HepG2 (cell line): ENCODE data around the gene APOC3. TPM values are rescaled to one million over a fixed set of nuclear protein-coding genes. Genes with fewer than 3 reads are reported as not detected.

ENCODE experiments used
- FOXA3 ChIP-seq: IDR thresholded peaks from 2 replicates; pipeline ENCODE4 v1.6.1; 2016; ENCODE audit warnings: missing genetic modification reagents, missing compliant biosample characterization
- GABPA ChIP-seq, 2 experiments: IDR thresholded peaks; 2 replicates each; pipeline ENCODE4 v1.6.1; 2011 to 2016; ENCODE audit warnings: low read depth in 2 of 2, low read length in 1 of 2, missing biosample characterization in 1 of 2, missing genetic modification characterization in 1 of 2
- GATAD1 ChIP-seq: IDR thresholded peaks from 2 replicates; pipeline ENCODE4 v1.6.1; 2016; ENCODE audit warnings: missing genetic modification reagents, missing compliant biosample characterization
- GFI1 ChIP-seq: sonication (generic); formaldehyde crosslinking; IDR thresholded peaks from 2 replicates; pipeline ENCODE4 v1.5.0; 2020; ENCODE audit warnings: missing genetic modification reagents, mild to moderate bottlenecking, borderline replicate concordance
- HNF4A ChIP-seq: sonication (generic); formaldehyde crosslinking; IDR thresholded peaks from 2 replicates; pipeline ENCODE4 v1.4.0; 2020; ENCODE audit warnings: missing genetic modification reagents
- MED1 ChIP-seq: sonication (generic); formaldehyde crosslinking; IDR thresholded peaks from 2 replicates; pipeline ENCODE4 v1.4.0; 2020; ENCODE audit warnings: missing genetic modification reagents
- MTF2 ChIP-seq: sonication (generic); formaldehyde crosslinking; IDR thresholded peaks from 2 replicates; pipeline ENCODE4 v1.5.0; 2020; ENCODE audit warnings: missing genetic modification reagents, borderline replicate concordance
- MXI1 ChIP-seq: IDR thresholded peaks from 3 replicates; pipeline ENCODE4 v1.6.1; 2012; ENCODE audit warnings: low read depth, low read length, inconsistent platforms, borderline replicate concordance
- PCBP2 ChIP-seq: fragments of 200-400 bp; formaldehyde crosslinking; optimal IDR thresholded peaks from 2 replicates; pipeline ENCODE3; 2018; ENCODE audit warnings: low read length, low read depth; ENCODE audit not compliant: poor library complexity, severe bottlenecking
- TBX3 ChIP-seq: fragments of 450-650 bp; IDR thresholded peaks from 2 replicates; pipeline ENCODE4 v1.6.1; 2017; ENCODE audit warnings: antibody characterized with exemption, mild to moderate bottlenecking, inconsistent platforms, borderline replicate concordance
- THAP11 ChIP-seq: IDR thresholded peaks from 2 replicates; pipeline ENCODE4 v1.6.1; 2016; ENCODE audit warnings: missing biosample characterization, missing genetic modification reagents
- ZMYM2 ChIP-seq: sonication (generic); formaldehyde crosslinking; IDR thresholded peaks from 2 replicates; pipeline ENCODE4 v1.8.0; 2022; ENCODE audit warnings: mild to moderate bottlenecking, missing genetic modification reagents
- ZNF251 ChIP-seq: sonication (generic); formaldehyde crosslinking; IDR thresholded peaks from 2 replicates; pipeline ENCODE4 v1.9.0; 2021; ENCODE audit warnings: mild to moderate bottlenecking, missing genetic modification reagents
- ZNF329 ChIP-seq: sonication (generic); formaldehyde crosslinking; IDR thresholded peaks from 2 replicates; pipeline ENCODE4 v1.9.0; 2021; ENCODE audit warnings: low read depth, mild to moderate bottlenecking, missing genetic modification reagents
- ZNF335 ChIP-seq: sonication (generic); formaldehyde crosslinking; IDR thresholded peaks from 2 replicates; pipeline ENCODE4 v1.4.0; 2020; ENCODE audit warnings: missing genetic modification reagents
- ZNF564 ChIP-seq: sonication (generic); formaldehyde crosslinking; IDR thresholded peaks from 2 replicates; pipeline ENCODE4 v1.8.1; 2023; ENCODE audit warnings: mild to moderate bottlenecking, missing genetic modification reagents
- ZNF615 ChIP-seq: sonication (generic); formaldehyde crosslinking; IDR thresholded peaks from 2 replicates; pipeline ENCODE4 v1.5.0; 2020; ENCODE audit warnings: mild to moderate bottlenecking, missing genetic modification reagents, borderline replicate concordance
- polyA plus RNA-seq, 8 experiments: library from polyadenylated mRNA; depleted of rRNA in 3 of 8; stranded (reverse) in 7 of 8; unstranded in 1 of 8; fragments of >200 nt; fragmentation: Illumina TruSeq in 4 of 8; extraction: Trizol in 4 of 8; gene quantifications; 2 replicates each; pipeline versions ENCODE4 v1.2.1 to v1.2.3, GENCODE V29; 2011 to 2016; ENCODE audit warnings: low read depth in 4 of 8, missing spikeins in 1 of 8, mixed read lengths in 1 of 8; ENCODE audit not compliant: insufficient read depth in 1 of 8
- total RNA-seq, 5 experiments: library from RNA; depleted of rRNA; stranded (reverse); fragments of >200 nt; fragmentation: Illumina TruSeq; extraction: Trizol; gene quantifications; 2 replicates each; pipeline ENCODE4 v1.2.3, GENCODE V29; 2016; ENCODE audit warnings: low read depth in 1 of 5
- TF ChIP-seq, protein P1 (sequence below): sonication (generic); formaldehyde crosslinking; IDR thresholded peaks from 2 replicates; pipeline ENCODE4 v1.8.1; 2022; ENCODE audit warnings: low read depth, mild to moderate bottlenecking, missing genetic modification reagents
- TF ChIP-seq, protein P2 (sequence below): sonication (generic); formaldehyde crosslinking; IDR thresholded peaks from 2 replicates; pipeline ENCODE4 v1.4.0; 2020; ENCODE audit warnings: mild to moderate bottlenecking, missing genetic modification reagents
- TF ChIP-seq, protein P3 (sequence below): sonication (generic); formaldehyde crosslinking; IDR thresholded peaks from 2 replicates; pipeline ENCODE4 v1.9.0; 2022; ENCODE audit warnings: low read depth, missing genetic modification reagents
- TF ChIP-seq, protein P4 (sequence below): IDR thresholded peaks from 2 replicates; pipeline ENCODE4 v1.6.1; 2016; ENCODE audit warnings: low read depth, borderline replicate concordance
- TF ChIP-seq, protein P5 (sequence below): sonication (generic); formaldehyde crosslinking; conservative IDR thresholded peaks from 2 replicates; pipeline ENCODE4 v1.4.0; 2020; ENCODE audit warnings: missing genetic modification reagents

Gene APOC3
- total and polyA plus RNA-seq, 2 of the 13 experiments (the other 11 are each of a cell fraction or from before 2014, with no cell fraction given), result 314 to 687 TPM

GRCh38 chr11:116813781-116814471 is 15.8 kb upstream of the APOC3 start (continued):
- TF ChIP-seq, protein P1, sequence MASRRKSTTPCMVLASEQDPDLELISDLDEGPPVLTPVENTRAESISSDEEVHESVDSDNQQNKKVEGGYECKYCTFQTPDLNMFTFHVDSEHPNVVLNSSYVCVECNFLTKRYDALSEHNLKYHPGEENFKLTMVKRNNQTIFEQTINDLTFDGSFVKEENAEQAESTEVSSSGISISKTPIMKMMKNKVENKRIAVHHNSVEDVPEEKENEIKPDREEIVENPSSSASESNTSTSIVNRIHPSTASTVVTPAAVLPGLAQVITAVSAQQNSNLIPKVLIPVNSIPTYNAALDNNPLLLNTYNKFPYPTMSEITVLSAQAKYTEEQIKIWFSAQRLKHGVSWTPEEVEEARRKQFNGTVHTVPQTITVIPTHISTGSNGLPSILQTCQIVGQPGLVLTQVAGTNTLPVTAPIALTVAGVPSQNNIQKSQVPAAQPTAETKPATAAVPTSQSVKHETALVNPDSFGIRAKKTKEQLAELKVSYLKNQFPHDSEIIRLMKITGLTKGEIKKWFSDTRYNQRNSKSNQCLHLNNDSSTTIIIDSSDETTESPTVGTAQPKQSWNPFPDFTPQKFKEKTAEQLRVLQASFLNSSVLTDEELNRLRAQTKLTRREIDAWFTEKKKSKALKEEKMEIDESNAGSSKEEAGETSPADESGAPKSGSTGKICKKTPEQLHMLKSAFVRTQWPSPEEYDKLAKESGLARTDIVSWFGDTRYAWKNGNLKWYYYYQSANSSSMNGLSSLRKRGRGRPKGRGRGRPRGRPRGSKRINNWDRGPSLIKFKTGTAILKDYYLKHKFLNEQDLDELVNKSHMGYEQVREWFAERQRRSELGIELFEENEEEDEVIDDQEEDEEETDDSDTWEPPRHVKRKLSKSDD (CRISPR knock-in tag), result 0 out of 2 replicates have a peak, but pooled peaks have one; percentile 43
- TF ChIP-seq FOXA3 (CRISPR knock-in tag) (peak; percentile 56), GATAD1 (CRISPR knock-in tag) (no peak), GFI1 (peak; percentile 32; the same call in 1 of the 2 replicates), ZNF564 (CRISPR knock-in tag) (no peak), MXI1 (no peak), MTF2 (CRISPR knock-in tag) (no peak), ZNF335 (no peak), ZNF615 (CRISPR knock-in tag) (no peak), TBX3 (no peak), GABPA (IDR thresholded peaks at IDR 0.05; ENCODE audit: low read depth, low read length) (no peak), GABPA (CRISPR knock-in tag; IDR thresholded peaks at IDR 0.05; ENCODE audit: low read depth) (peak; percentile 47), ZNF251 (CRISPR knock-in tag) (no peak), THAP11 (CRISPR knock-in tag) (no peak), MED1 (CRISPR knock-in tag) (peak; percentile 79), HNF4A (CRISPR knock-in tag) (peak; percentile 91), ZMYM2 (CRISPR knock-in tag) (peak; percentile 82), PCBP2 (no peak), ZNF329 (no peak)
- TF ChIP-seq, protein P2, sequence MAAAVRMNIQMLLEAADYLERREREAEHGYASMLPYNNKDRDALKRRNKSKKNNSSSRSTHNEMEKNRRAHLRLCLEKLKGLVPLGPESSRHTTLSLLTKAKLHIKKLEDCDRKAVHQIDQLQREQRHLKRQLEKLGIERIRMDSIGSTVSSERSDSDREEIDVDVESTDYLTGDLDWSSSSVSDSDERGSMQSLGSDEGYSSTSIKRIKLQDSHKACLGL (CRISPR knock-in tag), result 0 out of 2 replicates have a peak, but pooled peaks have one; percentile 12
- TF ChIP-seq, protein P3, sequence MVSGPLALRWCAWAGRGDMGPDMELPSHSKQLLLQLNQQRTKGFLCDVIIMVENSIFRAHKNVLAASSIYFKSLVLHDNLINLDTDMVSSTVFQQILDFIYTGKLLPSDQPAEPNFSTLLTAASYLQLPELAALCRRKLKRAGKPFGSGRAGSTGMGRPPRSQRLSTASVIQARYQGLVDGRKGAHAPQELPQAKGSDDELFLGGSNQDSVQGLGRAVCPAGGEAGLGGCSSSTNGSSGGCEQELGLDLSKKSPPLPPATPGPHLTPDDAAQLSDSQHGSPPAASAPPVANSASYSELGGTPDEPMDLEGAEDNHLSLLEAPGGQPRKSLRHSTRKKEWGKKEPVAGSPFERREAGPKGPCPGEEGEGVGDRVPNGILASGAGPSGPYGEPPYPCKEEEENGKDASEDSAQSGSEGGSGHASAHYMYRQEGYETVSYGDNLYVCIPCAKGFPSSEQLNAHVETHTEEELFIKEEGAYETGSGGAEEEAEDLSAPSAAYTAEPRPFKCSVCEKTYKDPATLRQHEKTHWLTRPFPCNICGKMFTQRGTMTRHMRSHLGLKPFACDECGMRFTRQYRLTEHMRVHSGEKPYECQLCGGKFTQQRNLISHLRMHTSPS (CRISPR knock-in tag), result peak; percentile 83; the same call in 1 of the 2 replicates
- TF ChIP-seq, protein P4, sequence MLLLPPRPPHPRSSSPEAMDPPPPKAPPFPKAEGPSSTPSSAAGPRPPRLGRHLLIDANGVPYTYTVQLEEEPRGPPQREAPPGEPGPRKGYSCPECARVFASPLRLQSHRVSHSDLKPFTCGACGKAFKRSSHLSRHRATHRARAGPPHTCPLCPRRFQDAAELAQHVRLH (CRISPR knock-in tag), result no peak
- TF ChIP-seq, protein P5, sequence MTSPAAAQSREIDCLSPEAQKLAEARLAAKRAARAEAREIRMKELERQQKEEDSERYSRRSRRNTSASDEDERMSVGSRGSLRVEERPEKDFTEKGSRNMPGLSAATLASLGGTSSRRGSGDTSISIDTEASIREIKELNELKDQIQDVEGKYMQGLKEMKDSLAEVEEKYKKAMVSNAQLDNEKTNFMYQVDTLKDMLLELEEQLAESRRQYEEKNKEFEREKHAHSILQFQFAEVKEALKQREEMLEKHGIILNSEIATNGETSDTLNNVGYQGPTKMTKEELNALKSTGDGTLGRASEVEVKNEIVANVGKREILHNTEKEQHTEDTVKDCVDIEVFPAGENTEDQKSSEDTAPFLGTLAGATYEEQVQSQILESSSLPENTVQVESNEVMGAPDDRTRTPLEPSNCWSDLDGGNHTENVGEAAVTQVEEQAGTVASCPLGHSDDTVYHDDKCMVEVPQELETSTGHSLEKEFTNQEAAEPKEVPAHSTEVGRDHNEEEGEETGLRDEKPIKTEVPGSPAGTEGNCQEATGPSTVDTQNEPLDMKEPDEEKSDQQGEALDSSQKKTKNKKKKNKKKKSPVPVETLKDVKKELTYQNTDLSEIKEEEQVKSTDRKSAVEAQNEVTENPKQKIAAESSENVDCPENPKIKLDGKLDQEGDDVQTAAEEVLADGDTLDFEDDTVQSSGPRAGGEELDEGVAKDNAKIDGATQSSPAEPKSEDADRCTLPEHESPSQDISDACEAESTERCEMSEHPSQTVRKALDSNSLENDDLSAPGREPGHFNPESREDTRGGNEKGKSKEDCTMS (CRISPR knock-in tag), result no peak
